ENCODE data around the gene CHPF.

CHPF gene

GRCh38 chr2:219553463-219553963, 9.9 kb upstream of the CHPF start:
- in situ Hi-C loops (cut with HindIII; ENCODE audit: low pct_unique_long_range_greater_than_20kb, low sequenced_read_pairs) = no loop called here
- no peak for TF ChIP-seq JUND (IDR thresholded peaks at IDR 0.05; ENCODE audit: low read depth)

GRCh38 chr2:219553168-219553417, 9.5 kb upstream of the CHPF start:
- in situ Hi-C loops (cut with HindIII; ENCODE audit: low pct_unique_long_range_greater_than_20kb, low sequenced_read_pairs) = no loop called here
- no peak for TF ChIP-seq JUND (IDR thresholded peaks at IDR 0.05; ENCODE audit: low read depth)
- DNase-seq (ENCODE audit: low read depth in 1 of 2, low spot score in 1 of 2) = no peak

More at GRCh38 chr2:219553463-219553963, 9.9 kb upstream of the CHPF start:
- DNase-seq (ENCODE audit: low read depth in 1 of 2, low spot score in 1 of 2) = no peak

- peak; percentile 80 to 86 for DNase-seq (ENCODE audit: low read depth in 1 of 2, low spot score in 1 of 2)
- in situ Hi-C loops (cut with HindIII; ENCODE audit: low pct_unique_long_range_greater_than_20kb, low sequenced_read_pairs) = no loop called here
- TF ChIP-seq JUND (IDR thresholded peaks at IDR 0.05; ENCODE audit: low read depth) = no peak
Observed at GRCh38 chr2:219552382-219553167, 9.0 kb upstream of the CHPF start.

- no peak for TF ChIP-seq JUND (IDR thresholded peaks at IDR 0.05; ENCODE audit: low read depth)
- no peak for DNase-seq (ENCODE audit: low read depth in 1 of 2, low spot score in 1 of 2)
- in situ Hi-C loops (cut with HindIII; ENCODE audit: low pct_unique_long_range_greater_than_20kb, low sequenced_read_pairs) = no loop called here
Observed at GRCh38 chr2:219551441-219552381, 8.1 kb upstream of the CHPF start.

- DNase-seq (ENCODE audit: low read depth in 1 of 2, low spot score in 1 of 2) = no peak
- in situ Hi-C loops (cut with HindIII; ENCODE audit: low pct_unique_long_range_greater_than_20kb, low sequenced_read_pairs) = no loop called here
- no peak for TF ChIP-seq JUND (IDR thresholded peaks at IDR 0.05; ENCODE audit: low read depth)
Observed at GRCh38 chr2:219549619-219550018, 6.0 kb upstream of the CHPF start.

- in situ Hi-C loops (cut with HindIII; ENCODE audit: low pct_unique_long_range_greater_than_20kb, low sequenced_read_pairs) = no loop called here
- no peak for TF ChIP-seq JUND (IDR thresholded peaks at IDR 0.05; ENCODE audit: low read depth)
- no peak for DNase-seq (ENCODE audit: low read depth in 1 of 2, low spot score in 1 of 2)
Observed at GRCh38 chr2:219548990-219549389, 5.4 kb upstream of the CHPF start.

- no peak for TF ChIP-seq JUND (IDR thresholded peaks at IDR 0.05; ENCODE audit: low read depth)
- DNase-seq (ENCODE audit: low read depth in 1 of 2, low spot score in 1 of 2) = no peak
- in situ Hi-C loops (cut with HindIII; ENCODE audit: low pct_unique_long_range_greater_than_20kb, low sequenced_read_pairs) = no loop called here
Observed at GRCh38 chr2:219547621-219548020, 4.0 kb upstream of the CHPF start.

- no peak for DNase-seq (ENCODE audit: low read depth in 1 of 2, low spot score in 1 of 2)
- no peak for TF ChIP-seq JUND (IDR thresholded peaks at IDR 0.05; ENCODE audit: low read depth)
- in situ Hi-C loops (cut with HindIII; ENCODE audit: low pct_unique_long_range_greater_than_20kb, low sequenced_read_pairs) = no loop called here
Observed at GRCh38 chr2:219545943-219546352, 2.3 kb upstream of the CHPF start.

- DNase-seq (ENCODE audit: low read depth in 1 of 2, low spot score in 1 of 2) = no peak
- no peak for TF ChIP-seq JUND (IDR thresholded peaks at IDR 0.05; ENCODE audit: low read depth)
- in situ Hi-C loops (cut with HindIII; ENCODE audit: low pct_unique_long_range_greater_than_20kb, low sequenced_read_pairs) = no loop called here
Observed at GRCh38 chr2:219545295-219545942, 1.8 kb upstream of the CHPF start.

- TF ChIP-seq JUND (IDR thresholded peaks at IDR 0.05; ENCODE audit: low read depth) = no peak
- in situ Hi-C loops (cut with HindIII; ENCODE audit: low pct_unique_long_range_greater_than_20kb, low sequenced_read_pairs) = no loop called here
- DNase-seq (ENCODE audit: low read depth in 1 of 2, low spot score in 1 of 2) = no peak
Observed at GRCh38 chr2:219544567-219544966, 958 bp upstream of the CHPF start.

GRCh38 chr2:219542931-219543595, 546 bp downstream of the CHPF start:
- peak; percentile 28 to 41 for DNase-seq (ENCODE audit: low read depth in 1 of 2, low spot score in 1 of 2)
- in situ Hi-C loops (cut with HindIII; ENCODE audit: low pct_unique_long_range_greater_than_20kb, low sequenced_read_pairs) = no loop called here

GRCh38 chr2:219541611-219542180, 1.9 kb downstream of the CHPF start:
- no peak for TF ChIP-seq JUND (IDR thresholded peaks at IDR 0.05; ENCODE audit: low read depth)
- peak; percentile 85 to 89 for DNase-seq (ENCODE audit: low read depth in 1 of 2, low spot score in 1 of 2)
- in situ Hi-C loops (cut with HindIII; ENCODE audit: low pct_unique_long_range_greater_than_20kb, low sequenced_read_pairs) = no loop called here

More at GRCh38 chr2:219542931-219543595, 546 bp downstream of the CHPF start:
- TF ChIP-seq JUND (IDR thresholded peaks at IDR 0.05; ENCODE audit: low read depth) = no peak
